K562 (cell line): ENCODE data around the gene NUDT22. TPM values are rescaled to one million over a fixed set of nuclear protein-coding genes. Genes with fewer than 3 reads are reported as not detected.

Experiments used
- E2F4 ChIP-seq: sonication (generic); formaldehyde crosslinking; IDR thresholded peaks from 2 replicates; pipeline ENCODE4 v1.8.0; 2022; ENCODE audit warnings: mild to moderate bottlenecking, low read depth, missing genetic modification reagents
- KLF6 ChIP-seq: fragments of 250-450 bp; sonication (Bioruptor Pico); IDR thresholded peaks from 2 replicates; pipeline ENCODE4 v1.4.0; 2020; ENCODE audit warnings: mild to moderate bottlenecking, moderate library complexity, borderline replicate concordance
- MLX ChIP-seq, 2 experiments: fragments of 450-650 bp in 1 of 2; sonication (generic) in 1 of 2; formaldehyde crosslinking; conservative IDR thresholded peaks; 2 replicates each; pipeline versions ENCODE4 v1.4.0 to v1.8.1; 2020 to 2022; ENCODE audit warnings: mild to moderate bottlenecking in 1 of 2, missing genetic modification reagents in 1 of 2
- PURB ChIP-seq: sonication (generic); formaldehyde crosslinking; IDR thresholded peaks from 2 replicates; pipeline ENCODE4 v1.9.0; 2021; ENCODE audit warnings: low read depth, mild to moderate bottlenecking, missing genetic modification reagents
- REST ChIP-seq, 2 experiments: fragments of 450-650 bp; formaldehyde crosslinking in 1 of 2; IDR thresholded peaks; 2 replicates each; pipeline versions ENCODE4 v1.4.0 to v1.6.1; 2014 to 2020; ENCODE audit warnings: mild to moderate bottlenecking in 2 of 2, borderline replicate concordance in 1 of 2, low read depth in 1 of 2
- ZBTB26 ChIP-seq: fragments of 450-650 bp; formaldehyde crosslinking; IDR thresholded peaks from 2 replicates; pipeline ENCODE4 v1.4.0; 2022; ENCODE audit warnings: missing genetic modification characterization
- ZBTB9 ChIP-seq: fragments of 450-650 bp; formaldehyde crosslinking; IDR thresholded peaks from 2 replicates; pipeline ENCODE4 v1.4.0; 2020; ENCODE audit warnings: mild to moderate bottlenecking, moderate library complexity
- ZMIZ1 ChIP-seq, 2 experiments: fragments of 150-350 bp in 1 of 2; IDR thresholded peaks; 2 replicates each; pipeline ENCODE4 v1.6.1; 2012 to 2016; ENCODE audit warnings: low read depth in 2 of 2, low read length in 2 of 2, mild to moderate bottlenecking in 1 of 2, moderate library complexity in 1 of 2
- polyA plus RNA-seq, 8 experiments: library from polyadenylated mRNA; depleted of rRNA in 4 of 8; stranded (reverse) in 5 of 8; unstranded in 3 of 8; fragments of >200 nt; fragmentation: Nextera tagmentation in 2 of 8; fragmentation: Illumina TruSeq in 1 of 8; extraction: Ambion mirVana in 2 of 8; extraction: Trizol in 1 of 8; gene quantifications; 2 replicates each; pipeline versions ENCODE4 v1.2.1 to v1.2.3, GENCODE V29; 2011 to 2014; ENCODE audit warnings: inconsistent platforms in 1 of 8, missing spikeins in 1 of 8
- total RNA-seq, 7 experiments: library from RNA; depleted of rRNA in 6 of 7; stranded (reverse); fragments of >200 nt in 6 of 7; fragmentation: Illumina TruSeq in 2 of 7; extraction: Trizol in 2 of 7; gene quantifications; 2 replicates each; pipeline versions ENCODE4 v1.2.1 to v1.2.3, GENCODE V29; 2011 to 2021; ENCODE audit warnings: low replicate concordance in 1 of 7

The NUDT22 gene
- total and polyA plus RNA-seq, 9 of the 15 experiments (the other 6 are each of a cell fraction or from before 2014, with no cell fraction given): 6.3 to 92.6 (median 37.4) TPM

GRCh38 chr11:64224151-64224890 lies 1.8 kb upstream of the NUDT22 start (continued):
- TF ChIP-seq ZBTB9 (peak; percentile 31; the same call in 1 of the 2 replicates), MLX (CRISPR knock-in tag; conservative IDR thresholded peaks at IDR 0.05) (no peak), ZMIZ1 (IDR thresholded peaks at IDR 0.05; ENCODE audit: low read depth in 2 of 2, low read length in 2 of 2) (no peak), REST (IDR thresholded peaks at IDR 0.05; ENCODE audit: borderline replicate concordance) (no peak), REST (CRISPR knock-in tag; IDR thresholded peaks at IDR 0.05; ENCODE audit: low read depth) (0 out of 2 replicates have a peak, but pooled peaks have one; percentile 57), ZBTB26 (CRISPR knock-in tag) (0 out of 2 replicates have a peak, but pooled peaks have one; percentile 47), PURB (CRISPR knock-in tag) (no peak), KLF6 (no peak), E2F4 (no peak)
